ENCODE measurements around the gene DEFB118.

The DEFB118 gene

GRCh38 chr20:31394900-31395299 is 26.5 kb downstream of the DEFB118 start:
- no peak overlapping the region for H3K4me2 ChIP-seq (ENCODE audit: low read depth, low read length, poor library complexity, severe bottlenecking)
- no peak overlapping the region for H3K4me3 ChIP-seq (ENCODE audit: insufficient read depth, low read length, poor library complexity, severe bottlenecking)
- TF ChIP-seq, protein P1, sequence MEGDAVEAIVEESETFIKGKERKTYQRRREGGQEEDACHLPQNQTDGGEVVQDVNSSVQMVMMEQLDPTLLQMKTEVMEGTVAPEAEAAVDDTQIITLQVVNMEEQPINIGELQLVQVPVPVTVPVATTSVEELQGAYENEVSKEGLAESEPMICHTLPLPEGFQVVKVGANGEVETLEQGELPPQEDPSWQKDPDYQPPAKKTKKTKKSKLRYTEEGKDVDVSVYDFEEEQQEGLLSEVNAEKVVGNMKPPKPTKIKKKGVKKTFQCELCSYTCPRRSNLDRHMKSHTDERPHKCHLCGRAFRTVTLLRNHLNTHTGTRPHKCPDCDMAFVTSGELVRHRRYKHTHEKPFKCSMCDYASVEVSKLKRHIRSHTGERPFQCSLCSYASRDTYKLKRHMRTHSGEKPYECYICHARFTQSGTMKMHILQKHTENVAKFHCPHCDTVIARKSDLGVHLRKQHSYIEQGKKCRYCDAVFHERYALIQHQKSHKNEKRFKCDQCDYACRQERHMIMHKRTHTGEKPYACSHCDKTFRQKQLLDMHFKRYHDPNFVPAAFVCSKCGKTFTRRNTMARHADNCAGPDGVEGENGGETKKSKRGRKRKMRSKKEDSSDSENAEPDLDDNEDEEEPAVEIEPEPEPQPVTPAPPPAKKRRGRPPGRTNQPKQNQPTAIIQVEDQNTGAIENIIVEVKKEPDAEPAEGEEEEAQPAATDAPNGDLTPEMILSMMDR (IDR thresholded peaks at IDR 0.05; ENCODE audit: insufficient read depth, low read length, poor library complexity, severe bottlenecking), result no peak
- H3F3A ChIP-seq (ENCODE audit: insufficient read depth), result no peaks in the 10 kb centered on the region
- no peak overlapping the region for H2AFZ ChIP-seq (ENCODE audit: low read depth, low read length, severe bottlenecking)
- H3K9me3 ChIP-seq (ENCODE audit: insufficient read depth, low read length), result no peaks in the 10 kb centered on the region
- H3K9me2 ChIP-seq (replicated peaks; ENCODE audit: insufficient read depth, low read length), result no peaks in the 10 kb centered on the region
- no peaks in the 10 kb centered on the region for H4K20me1 ChIP-seq (ENCODE audit: low read depth, low read length)
- no peak overlapping the region for H3K27ac ChIP-seq (ENCODE audit: low read depth, low read length)
- no peaks in the 10 kb centered on the region for H3K36me3 ChIP-seq (ENCODE audit: low read length)
- H3K79me2 ChIP-seq (ENCODE audit: insufficient read depth, low read length), result no peaks in the 10 kb centered on the region
- H3K27me3 ChIP-seq (ENCODE audit: low read length), result no peaks in the 10 kb centered on the region
- H3K9ac ChIP-seq (ENCODE audit: low read length), result no peak overlapping the region

- H3K27me3 ChIP-seq (ENCODE audit: low read length), result 0 out of 2 replicates have a peak, but pooled peaks cover 4% of the 10 kb centered on the region
- no peak overlapping the region for H3K4me2 ChIP-seq (ENCODE audit: low read depth, low read length, poor library complexity, severe bottlenecking)
- no peaks in the 10 kb centered on the region for H3K9me3 ChIP-seq (ENCODE audit: insufficient read depth, low read length)
- no peaks in the 10 kb centered on the region for H3K36me3 ChIP-seq (ENCODE audit: low read length)
- no peaks in the 10 kb centered on the region for H3F3A ChIP-seq (ENCODE audit: insufficient read depth)
- no peak overlapping the region for H3K9ac ChIP-seq (ENCODE audit: low read length)
- no peaks in the 10 kb centered on the region for H3K9me2 ChIP-seq (replicated peaks; ENCODE audit: insufficient read depth, low read length)
- no peak overlapping the region for H2AFZ ChIP-seq (ENCODE audit: low read depth, low read length, severe bottlenecking)
- no peak overlapping the region for H3K4me3 ChIP-seq (ENCODE audit: insufficient read depth, low read length, poor library complexity, severe bottlenecking)
- H3K27ac ChIP-seq (ENCODE audit: low read depth, low read length), result no peak overlapping the region
- H4K20me1 ChIP-seq (ENCODE audit: low read depth, low read length), result no peaks in the 10 kb centered on the region
- TF ChIP-seq EZH2phosphoT487 (conservative IDR thresholded peaks at IDR 0.05; ENCODE audit: low read length), result no peak
- TF ChIP-seq, protein P1 (IDR thresholded peaks at IDR 0.05; ENCODE audit: insufficient read depth, low read length, poor library complexity, severe bottlenecking), result no peak
- H3K79me2 ChIP-seq (ENCODE audit: insufficient read depth, low read length), result no peaks in the 10 kb centered on the region
These were observed 35.5 kb downstream of the DEFB118 start for GRCh38 chr20:31403886-31404285.

DNA sequence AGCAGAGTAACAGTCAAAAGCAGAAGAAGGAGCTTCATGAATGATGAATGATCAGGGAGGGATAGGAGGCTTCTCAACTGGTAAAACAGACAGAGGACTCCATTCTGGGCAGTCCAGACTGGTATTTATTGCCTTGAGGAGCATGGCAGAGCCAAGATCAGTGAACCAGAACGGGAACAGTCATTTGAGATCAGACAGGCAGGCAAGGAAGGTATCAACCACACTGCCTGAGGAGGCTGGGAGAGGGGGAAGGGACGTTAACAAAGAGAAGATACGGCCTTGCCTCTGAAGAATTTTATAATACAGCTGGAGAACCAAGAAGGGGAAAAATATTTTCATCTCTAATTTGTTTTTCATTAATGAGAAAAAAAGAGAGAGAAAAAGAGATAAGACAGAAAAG is 37.7 kb downstream of the DEFB118 start, which contains the start of gene DEFB121:
DEFB121 (minus strand) TSS at position 101 of the 400 bp plus-strand sequence; CDS start at position 38, 63 bp downstream.
- Histone ChIP-seq H3K79me2 (ENCODE audit: insufficient read depth, low read length) (no peaks in the 10 kb centered on the region), H3K36me3 (ENCODE audit: low read length) (no peaks in the 10 kb centered on the region), H3K27me3 (ENCODE audit: low read length) (0 out of 2 replicates have a peak, but pooled peaks cover 1% of the 10 kb centered on the region), H3K9me3 (ENCODE audit: insufficient read depth, low read length) (no peaks in the 10 kb centered on the region), H3K27ac (ENCODE audit: low read depth, low read length) (no peak within 1 kb of the TSS), H3K9me2 (replicated peaks; ENCODE audit: insufficient read depth, low read length) (no peaks in the 10 kb centered on the region), H3K9ac (ENCODE audit: low read length) (no peak within 1 kb of the TSS), H3K4me3 (ENCODE audit: insufficient read depth, low read length, poor library complexity, severe bottlenecking) (no peak within 1 kb of the TSS), H3K4me2 (ENCODE audit: low read depth, low read length, poor library complexity, severe bottlenecking) (no peak within 1 kb of the TSS), H3F3A (ENCODE audit: insufficient read depth) (no peaks in the 10 kb centered on the region), H4K20me1 (ENCODE audit: low read depth, low read length) (no peaks in the 10 kb centered on the region), H2AFZ (ENCODE audit: low read depth, low read length, severe bottlenecking) (no peak within 1 kb of the TSS)
- TF ChIP-seq, protein P1 (IDR thresholded peaks at IDR 0.05; ENCODE audit: insufficient read depth, low read length, poor library complexity, severe bottlenecking), result no peak
- TF ChIP-seq EZH2phosphoT487 (conservative IDR thresholded peaks at IDR 0.05; ENCODE audit: low read length), result no peak

All from SU-DHL-6 (cell line).